Muscle layer of colon (tissue), 2 donors: ENCODE results near the gene INPPL1.
"Not testable (repeated sequence)": the region's sequence is repeated elsewhere in the genome, so short reads cannot be mapped to it uniquely, and the experiment has no call there.

Experiments used
- H3K27ac ChIP-seq: one replicate; pipeline ENCODE4 v1.7.0; 2013; ENCODE audit warnings: low read depth, mild to moderate bottlenecking, low read length, moderate library complexity
- H3K27me3 ChIP-seq, 2 donors: one replicate each; pipeline ENCODE4 v1.7.0; 2013; ENCODE audit warnings: low read length in 2 of 2, mild to moderate bottlenecking in 2 of 2; ENCODE audit not compliant: insufficient read depth in 2 of 2, control insufficient read depth in 1 of 2
- H3K36me3 ChIP-seq: one replicate; pipeline ENCODE4 v1.7.0; 2013; ENCODE audit warnings: mild to moderate bottlenecking, low read length; ENCODE audit not compliant: insufficient read depth
- H3K4me1 ChIP-seq: one replicate; pipeline ENCODE4 v1.7.0; 2013; ENCODE audit warnings: mild to moderate bottlenecking, low read length; ENCODE audit not compliant: insufficient read depth
- H3K4me3 ChIP-seq, 2 donors: one replicate each; pipeline ENCODE4 v1.7.0; 2013; ENCODE audit warnings: low read length in 2 of 2, low read depth in 1 of 2, mild to moderate bottlenecking in 1 of 2, moderate library complexity in 1 of 2
- H3K9ac ChIP-seq: one replicate; pipeline ENCODE4 v1.7.0; 2013; ENCODE audit warnings: low read length
- H3K9me3 ChIP-seq: one replicate; pipeline ENCODE4 v1.7.0; 2013; ENCODE audit warnings: mild to moderate bottlenecking, low read length
- donor health status: abdominal sarcoma.
- donor health status: Adenocarcinoma of cecum.

INPPL1 gene

DNA sequence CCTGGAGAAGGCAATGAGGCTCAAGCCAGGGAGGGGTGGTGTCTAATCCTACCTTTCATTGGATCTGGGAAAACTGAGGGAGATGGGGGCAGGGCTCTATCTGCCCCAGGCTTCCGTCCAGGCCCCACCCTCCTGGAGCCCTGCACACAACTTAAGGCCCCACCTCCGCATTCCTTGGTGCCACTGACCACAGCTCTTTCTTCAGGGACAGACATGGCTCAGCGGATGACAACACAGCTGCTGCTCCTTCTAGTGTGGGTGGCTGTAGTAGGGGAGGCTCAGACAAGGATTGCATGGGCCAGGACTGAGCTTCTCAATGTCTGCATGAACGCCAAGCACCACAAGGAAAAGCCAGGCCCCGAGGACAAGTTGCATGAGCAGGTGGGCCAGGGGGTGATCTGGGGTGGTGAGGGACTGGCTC lies 32.6 kb upstream of the INPPL1 start, which contains the start of gene FOLR1:
FOLR1 (plus strand) TSS at position 180 of the 421 bp plus-strand sequence; CDS start at position 214, 34 bp downstream.
- H3K36me3 ChIP-seq, result no peaks in the 10 kb centered on the region
- H3K9ac ChIP-seq, result no peak within 1 kb of the TSS
- H3K9me3 ChIP-seq, result no peaks in the 10 kb centered on the region
- peaks cover 4% of the 10 kb centered on the region for H3K4me1 ChIP-seq
- H3K4me3 ChIP-seq, result no peak within 1 kb of the TSS
- H3K27me3 ChIP-seq, result no peaks in the 10 kb centered on the region
- H3K27ac ChIP-seq, result no peak within 1 kb of the TSS

GRCh38 chr11:72195518-72196270 lies 28.9 kb upstream of the INPPL1 start:
- H3K9me3 ChIP-seq, result no peaks in the 10 kb centered on the region
- H3K4me1 ChIP-seq, result no peaks in the 10 kb centered on the region
- H3K27ac ChIP-seq, result no peak overlapping the region
- no peaks in the 10 kb centered on the region for H3K27me3 ChIP-seq
- H3K4me3 ChIP-seq, result no peak overlapping the region
- H3K36me3 ChIP-seq, result no peaks in the 10 kb centered on the region
- H3K9ac ChIP-seq, result no peak overlapping the region

- H3K4me3 ChIP-seq, H3K9ac ChIP-seq, H3K27me3 ChIP-seq, H3K36me3 ChIP-seq, H3K9me3 ChIP-seq, H3K27ac ChIP-seq, H3K4me1 ChIP-seq: not testable (repeated sequence)
Measured at GRCh38 chr11:72201445-72201844, 23.1 kb upstream of the INPPL1 start.

DNA sequence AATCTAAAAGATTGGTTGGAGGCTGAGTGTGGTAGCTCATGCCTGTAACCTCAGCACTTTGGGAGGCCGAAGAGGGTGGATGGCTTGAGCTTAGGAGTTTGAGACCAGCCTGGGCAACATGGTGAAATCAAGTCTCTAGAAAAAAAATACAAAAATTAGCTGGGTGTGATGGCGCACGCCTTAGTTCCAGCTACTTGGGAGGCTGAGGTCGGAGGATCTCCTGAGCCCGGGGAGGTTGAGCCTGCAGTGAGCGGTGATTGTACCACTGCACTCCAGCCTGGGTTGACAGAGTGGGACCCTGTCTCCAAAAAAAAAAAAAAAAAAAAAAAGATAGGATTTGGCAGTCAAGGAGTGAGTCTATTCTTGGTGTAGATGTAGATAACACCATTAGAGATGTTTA lies 22.0 kb upstream of the INPPL1 start:
- Histone ChIP-seq H3K4me1 (no peaks in the 10 kb centered on the region), H3K9ac (no peak overlapping the region), H3K4me3 (no peak overlapping the region), H3K27ac (no peak overlapping the region), H3K9me3 (no peaks in the 10 kb centered on the region), H3K36me3 (no peaks in the 10 kb centered on the region), H3K27me3 (no peaks in the 10 kb centered on the region)

DNA sequence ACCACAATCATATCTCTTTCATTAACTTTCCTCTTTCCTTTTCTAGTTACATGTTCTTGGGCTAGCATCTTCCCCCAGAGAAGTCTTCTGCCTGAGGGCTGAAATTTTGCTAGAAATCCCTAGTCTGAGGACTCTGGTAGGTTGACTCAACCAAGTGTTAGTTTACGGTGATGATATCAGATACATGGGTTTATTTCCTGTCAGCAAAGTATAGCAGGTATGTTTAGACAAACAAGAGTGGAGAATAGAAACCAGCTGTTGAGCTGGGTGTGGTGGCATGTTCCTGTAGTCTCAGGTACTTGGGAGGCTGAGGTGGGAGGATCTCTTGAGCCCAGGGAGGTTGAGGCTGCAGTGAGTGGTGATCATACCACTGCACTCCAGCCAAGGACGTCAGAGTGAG lies 21.4 kb upstream of the INPPL1 start:
- no peak overlapping the region for H3K4me3 ChIP-seq
- no peaks in the 10 kb centered on the region for H3K9me3 ChIP-seq
- H3K27ac ChIP-seq, result no peak overlapping the region
- no peaks in the 10 kb centered on the region for H3K27me3 ChIP-seq
- no peaks in the 10 kb centered on the region for H3K4me1 ChIP-seq
- H3K36me3 ChIP-seq, result no peaks in the 10 kb centered on the region
- no peak overlapping the region for H3K9ac ChIP-seq

- no peak overlapping the region for H3K27ac ChIP-seq
- H3K9me3 ChIP-seq, result no peaks in the 10 kb centered on the region
- H3K9ac ChIP-seq, result no peak overlapping the region
- no peaks in the 10 kb centered on the region for H3K27me3 ChIP-seq
- no peaks in the 10 kb centered on the region for H3K4me1 ChIP-seq
- no peak overlapping the region for H3K4me3 ChIP-seq
- H3K36me3 ChIP-seq, result no peaks in the 10 kb centered on the region
Measured at GRCh38 chr11:72204886-72205285, 19.7 kb upstream of the INPPL1 start.

- H3K9me3 ChIP-seq, H3K9ac ChIP-seq, H3K27me3 ChIP-seq, H3K4me1 ChIP-seq, H3K36me3 ChIP-seq, H3K4me3 ChIP-seq, H3K27ac ChIP-seq: not testable (repeated sequence)
Measured at GRCh38 chr11:72206794-72207193, 17.8 kb upstream of the INPPL1 start.

DNA sequence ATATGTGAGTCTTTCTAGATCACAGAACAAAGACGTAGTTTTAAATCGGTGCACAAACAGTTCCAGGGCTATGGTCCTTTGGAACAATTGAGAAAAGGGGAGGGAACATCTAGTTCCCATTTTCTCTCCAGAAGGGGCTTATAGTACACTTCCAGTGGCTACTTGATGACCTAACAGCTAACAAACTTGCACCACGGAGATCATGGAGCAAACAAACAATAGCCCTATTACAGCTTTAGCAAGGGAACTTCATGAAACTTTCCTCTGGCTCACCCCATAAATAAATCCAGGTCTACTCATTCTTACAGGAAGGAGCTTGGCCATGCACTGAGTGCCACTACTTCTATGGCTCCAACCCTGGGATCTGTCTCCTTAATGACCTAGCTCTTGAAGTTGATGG lies 16.3 kb upstream of the INPPL1 start:
- Histone ChIP-seq H3K4me1 (no peaks in the 10 kb centered on the region), H3K27ac (no peak overlapping the region), H3K9me3 (no peaks in the 10 kb centered on the region), H3K36me3 (no peaks in the 10 kb centered on the region), H3K9ac (no peak overlapping the region), H3K27me3 (no peaks in the 10 kb centered on the region), H3K4me3 (no peak overlapping the region)

GRCh38 chr11:72209101-72209500 lies 15.5 kb upstream of the INPPL1 start:
- H3K27ac ChIP-seq, result no peak overlapping the region
- no peaks in the 10 kb centered on the region for H3K9me3 ChIP-seq
- H3K4me1 ChIP-seq, result no peaks in the 10 kb centered on the region
- no peak overlapping the region for H3K9ac ChIP-seq
- H3K4me3 ChIP-seq, result no peak overlapping the region
- H3K27me3 ChIP-seq, result no peaks in the 10 kb centered on the region
- no peaks in the 10 kb centered on the region for H3K36me3 ChIP-seq

- no peak within 1 kb of the TSS for H3K27ac ChIP-seq
- no peaks in the 10 kb centered on the region for H3K36me3 ChIP-seq
- H3K9me3 ChIP-seq, result no peaks in the 10 kb centered on the region
- H3K4me3 ChIP-seq, result no peak within 1 kb of the TSS
- H3K4me1 ChIP-seq, result no peaks in the 10 kb centered on the region
- no peak within 1 kb of the TSS for H3K9ac ChIP-seq
- H3K27me3 ChIP-seq, result no peaks in the 10 kb centered on the region
Measured at GRCh38 chr11:72216638-72217037, 7.9 kb upstream of the INPPL1 start, which contains the start of gene FOLR2. Gene FOLR2 (plus strand): TSS chr11:72216794. CDS start chr11:72218585, 1,791 bp downstream.

DNA sequence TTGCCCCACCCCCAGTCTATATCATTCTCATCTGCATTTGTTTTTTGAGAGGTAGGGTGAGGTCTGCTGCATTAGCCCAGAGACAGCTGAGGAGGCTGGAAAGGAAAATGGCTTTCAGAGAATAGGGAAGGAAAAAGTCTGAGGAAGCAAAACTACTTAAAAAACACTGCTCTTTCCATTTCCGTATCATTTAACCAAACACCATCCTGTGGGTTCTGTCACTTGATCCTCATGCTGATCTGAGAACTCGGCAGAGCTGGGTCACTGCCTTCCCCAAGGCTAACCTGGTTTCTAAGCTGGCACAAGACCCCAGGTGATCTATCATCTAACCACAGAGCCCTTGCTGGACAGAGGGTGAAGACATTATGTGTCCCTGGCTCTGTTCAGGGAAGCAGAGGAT lies 6.7 kb upstream of the INPPL1 start:
- no peaks in the 10 kb centered on the region for H3K9me3 ChIP-seq
- no peaks in the 10 kb centered on the region for H3K27me3 ChIP-seq
- no peak overlapping the region for H3K4me3 ChIP-seq
- H3K27ac ChIP-seq, result no peak overlapping the region
- H3K9ac ChIP-seq, result no peak overlapping the region
- H3K4me1 ChIP-seq, result peaks cover 9% of the 10 kb centered on the region
- no peaks in the 10 kb centered on the region for H3K36me3 ChIP-seq

GRCh38 chr11:72218251-72218745 lies 6.3 kb upstream of the INPPL1 start:
- Histone ChIP-seq H3K36me3 (no peaks in the 10 kb centered on the region), H3K9ac (no peak overlapping the region), H3K27me3 (no peaks in the 10 kb centered on the region), H3K27ac (no peak overlapping the region), H3K4me1 (peaks cover 9% of the 10 kb centered on the region), H3K4me3 (no peak overlapping the region), H3K9me3 (no peaks in the 10 kb centered on the region)
